Neural progenitor cell (in vitro differentiated cells): ENCODE measurements around the gene CTAGE6.
"Not testable (repeated sequence)": the region's sequence is repeated elsewhere in the genome, so short reads cannot be mapped to it uniquely, and the experiment has no call there.

Experiments used
- CTCF ChIP-seq: fragments of 200-600 bp; sonication (generic); IDR thresholded peaks from 2 replicates; pipeline ENCODE4 v1.5.1; 2017; ENCODE audit warnings: antibody characterized with exemption, mild to moderate bottlenecking
- EZH2 ChIP-seq: fragments of 200-600 bp; sonication (generic); IDR thresholded peaks from 2 replicates; pipeline ENCODE4 v1.6.1; 2017; ENCODE audit warnings: antibody characterized with exemption, mild to moderate bottlenecking, moderate library complexity

- not testable (repeated sequence) for TF ChIP-seq EZH2, CTCF
These were observed 15.4 kb upstream of the CTAGE6 start for GRCh38 chr7:143772738-143773468.
